ENCODE results near the gene ZFP82. TPM values are rescaled to one million over a fixed set of nuclear protein-coding genes. Genes with fewer than 3 reads are reported as not detected.

ZFP82 gene
- total RNA-seq, 1 experiment from 2014 or later = not detected

Other genes starting within 250 kb of the ZFP82 start
- 3.2 TPM for gene ZNF565, start 204.0 kb downstream of the ZFP82 start, total RNA-seq (2021; ENCODE audit: unreplicated experiment)
- gene ZNF146, start 203.5 kb downstream of the ZFP82 start, total RNA-seq (2021; ENCODE audit: unreplicated experiment) = 105 TPM
- 2.8 TPM for gene ZFP14, start 39.4 kb downstream of the ZFP82 start, total RNA-seq (2021; ENCODE audit: unreplicated experiment)
- 6.4 TPM for gene ZNF566, start 70.9 kb upstream of the ZFP82 start, total RNA-seq (2021; ENCODE audit: unreplicated experiment)
- 0.07 TPM for gene ZNF260, start 109.6 kb upstream of the ZFP82 start, total RNA-seq (2021; ENCODE audit: unreplicated experiment)
- gene ZNF529, start 154.6 kb upstream of the ZFP82 start, total RNA-seq (2021; ENCODE audit: unreplicated experiment) = 0.30 TPM
- not detected for gene ZNF382, start 186.7 kb upstream of the ZFP82 start, total RNA-seq (2021; ENCODE audit: unreplicated experiment)
- gene ZNF461, start 248.2 kb upstream of the ZFP82 start, total RNA-seq (2021; ENCODE audit: unreplicated experiment) = 0.34 TPM